GM21526 (cell line): ENCODE measurements around the gene URAD.

Experiments used
- ATAC-seq: cut with Tn5 transposase; IDR thresholded peaks from one replicate; pipeline ENCODE4 v1.9.1; 2021; ENCODE audit warnings: moderate library complexity; ENCODE audit not compliant: unreplicated experiment, low FRiP score

Gene URAD

DNA sequence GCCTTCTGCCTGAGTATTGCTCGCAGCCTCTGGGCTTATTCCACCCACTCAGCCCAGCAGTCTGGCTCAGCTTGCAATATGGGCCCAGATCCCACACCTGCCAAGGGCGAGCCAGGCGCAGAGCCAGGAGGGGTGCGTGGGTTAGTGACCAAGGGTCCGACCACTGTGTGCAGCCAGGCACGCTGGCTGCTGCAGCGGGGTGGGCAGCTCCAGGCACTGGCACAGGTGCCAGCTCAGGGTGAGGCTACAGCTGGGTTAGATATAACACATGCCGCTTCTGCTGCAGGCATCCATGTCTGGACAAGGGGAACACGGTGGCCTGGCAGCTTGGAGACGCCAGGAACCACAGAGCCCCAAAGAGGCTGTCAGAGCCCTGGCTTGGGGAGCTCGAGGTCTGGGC is 12.6 kb upstream of the URAD start:
- ATAC-seq, result no peak

DNA sequence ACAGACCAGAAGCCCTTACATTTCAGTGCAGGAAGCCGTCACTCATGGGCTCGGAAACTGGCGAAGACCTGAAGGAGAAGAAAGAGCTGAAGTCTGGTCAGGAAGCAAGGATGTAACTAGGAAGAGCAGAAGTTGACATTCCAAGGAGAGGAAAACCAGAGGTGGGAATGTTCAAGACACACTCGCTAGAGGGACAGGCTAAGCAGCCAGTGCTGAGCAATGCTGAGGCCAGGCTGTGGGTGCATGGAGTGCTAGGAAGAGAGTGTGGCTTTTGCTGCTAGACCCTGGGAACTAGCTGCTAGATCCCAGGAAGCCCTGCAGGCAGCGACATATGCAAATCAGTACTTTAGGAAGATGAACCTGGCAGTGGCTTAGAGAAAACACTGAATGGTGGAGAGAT is 12.1 kb upstream of the URAD start:
- no peak for ATAC-seq

DNA sequence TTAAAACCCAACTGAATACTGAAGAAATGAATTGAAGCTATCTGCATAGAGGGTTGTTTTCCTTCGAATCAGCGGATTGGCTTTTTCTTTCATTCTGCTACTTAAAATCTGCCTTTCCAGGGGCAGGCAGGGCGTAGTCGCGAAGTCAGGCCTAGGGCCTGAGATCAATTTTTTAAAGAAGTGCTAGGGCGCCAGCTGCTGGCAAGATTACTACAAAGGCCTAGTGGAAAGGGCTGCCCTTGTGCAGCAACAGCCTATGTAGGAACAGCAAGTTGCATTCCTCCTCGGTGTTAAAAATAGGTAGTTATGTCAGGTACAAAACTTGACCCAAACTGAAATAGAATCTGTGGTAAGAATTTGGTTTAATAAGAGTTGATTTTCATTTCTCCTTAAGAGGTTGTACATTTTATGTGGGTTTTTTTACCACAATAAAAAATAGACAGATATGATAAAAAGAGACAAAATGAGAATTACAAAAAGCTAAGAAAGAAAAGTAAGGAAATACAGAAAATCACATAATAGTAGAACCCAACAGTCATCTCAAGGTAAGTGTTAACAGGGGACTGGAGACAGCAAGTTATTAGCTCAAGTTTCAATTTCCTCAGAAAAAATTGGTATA is 9.5 kb upstream of the URAD start:
- ATAC-seq, result no peak

DNA sequence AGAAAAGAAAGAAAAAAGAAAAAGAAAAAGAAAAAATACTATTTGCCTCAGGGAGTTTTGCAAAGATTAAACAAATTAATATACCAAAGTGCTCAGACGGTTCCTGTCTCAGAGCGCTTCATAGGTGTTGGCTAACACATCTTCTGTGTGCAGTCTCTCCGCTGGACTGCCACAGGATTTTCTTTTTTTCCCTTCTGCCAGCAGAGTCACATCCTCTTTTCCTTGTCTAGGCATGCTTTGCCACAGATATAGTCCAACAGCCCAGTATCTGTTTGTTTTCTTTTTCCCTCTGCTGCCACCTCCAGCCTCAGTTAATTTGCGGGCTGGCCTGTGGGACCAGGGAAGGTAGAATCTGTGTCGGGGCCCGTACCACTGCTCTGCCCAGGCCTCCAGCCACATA is 3.4 kb upstream of the URAD start:
- no peak for ATAC-seq

DNA sequence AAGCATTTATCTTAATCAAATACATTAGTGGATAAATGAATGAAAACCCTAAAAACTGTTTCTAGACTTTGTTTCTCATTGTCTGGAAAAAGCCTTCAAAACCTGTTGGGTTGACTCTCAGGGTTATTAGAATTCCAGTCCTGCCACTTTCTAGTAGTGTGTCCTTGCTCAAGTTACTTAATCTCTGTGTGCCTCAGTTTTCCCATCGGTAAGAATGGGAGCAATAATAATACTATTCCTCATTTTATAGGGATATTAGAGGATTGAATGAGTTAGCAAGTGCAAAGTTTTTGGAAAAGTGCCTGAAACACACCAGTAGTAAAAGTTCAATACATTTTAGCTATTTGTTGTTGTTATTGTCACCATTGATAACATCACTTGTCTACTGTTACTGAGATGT is 2.9 kb downstream of the URAD start:
- ATAC-seq, result no peak

DNA sequence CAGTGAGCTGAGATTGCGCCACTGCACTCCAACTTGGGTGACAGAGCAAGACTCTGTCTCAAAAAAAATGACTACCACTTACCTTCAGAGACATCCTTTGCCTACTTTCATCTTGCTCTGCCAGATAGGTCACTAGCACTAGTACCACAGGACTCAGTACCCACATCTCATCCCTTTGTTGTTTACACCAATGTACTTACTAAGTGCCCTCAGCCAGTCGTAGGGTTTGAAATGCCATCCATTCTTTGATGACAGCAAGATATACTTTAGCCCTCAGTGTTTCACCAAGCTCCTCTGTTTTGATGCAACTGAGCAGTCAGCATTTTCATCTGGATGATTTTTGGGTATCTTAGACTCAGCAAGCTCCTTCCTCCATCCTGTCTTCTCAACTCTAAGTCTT is 6.1 kb downstream of the URAD start:
- ATAC-seq, result no peak

DNA sequence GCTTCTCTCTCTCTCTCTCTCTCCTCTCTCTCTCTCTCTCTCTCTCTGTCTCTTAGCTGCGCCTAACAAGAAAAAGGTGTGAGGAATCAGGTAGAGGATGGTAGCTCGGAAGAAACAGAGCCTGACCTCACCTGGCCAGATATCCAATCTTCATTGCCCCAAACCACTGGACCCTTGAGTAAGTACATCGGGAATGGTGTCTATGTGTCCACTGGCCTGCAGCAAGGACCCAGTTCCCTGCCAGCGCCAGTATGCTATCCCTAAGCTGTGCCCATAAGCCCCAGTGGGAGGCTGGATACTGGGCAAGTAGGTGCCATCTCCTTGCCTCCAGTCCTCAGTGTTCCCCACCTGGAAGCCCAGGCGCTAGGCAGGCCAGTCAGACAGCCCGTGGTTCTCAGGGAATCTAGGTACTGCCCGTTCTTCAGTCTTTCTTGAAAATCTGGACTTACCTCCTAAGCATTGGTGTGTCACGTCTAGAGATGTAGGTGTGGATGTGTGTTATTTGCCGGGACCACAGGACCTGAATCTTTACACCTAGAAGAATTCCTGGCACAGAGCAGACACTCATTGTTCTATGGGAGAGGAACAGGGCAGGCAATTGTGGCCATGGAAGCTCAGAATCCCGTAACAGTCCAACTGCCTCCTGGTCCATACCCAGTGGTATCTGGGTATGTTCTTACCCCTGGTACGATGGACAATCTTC is 7.3 kb downstream of the URAD start:
- no peak for ATAC-seq

DNA sequence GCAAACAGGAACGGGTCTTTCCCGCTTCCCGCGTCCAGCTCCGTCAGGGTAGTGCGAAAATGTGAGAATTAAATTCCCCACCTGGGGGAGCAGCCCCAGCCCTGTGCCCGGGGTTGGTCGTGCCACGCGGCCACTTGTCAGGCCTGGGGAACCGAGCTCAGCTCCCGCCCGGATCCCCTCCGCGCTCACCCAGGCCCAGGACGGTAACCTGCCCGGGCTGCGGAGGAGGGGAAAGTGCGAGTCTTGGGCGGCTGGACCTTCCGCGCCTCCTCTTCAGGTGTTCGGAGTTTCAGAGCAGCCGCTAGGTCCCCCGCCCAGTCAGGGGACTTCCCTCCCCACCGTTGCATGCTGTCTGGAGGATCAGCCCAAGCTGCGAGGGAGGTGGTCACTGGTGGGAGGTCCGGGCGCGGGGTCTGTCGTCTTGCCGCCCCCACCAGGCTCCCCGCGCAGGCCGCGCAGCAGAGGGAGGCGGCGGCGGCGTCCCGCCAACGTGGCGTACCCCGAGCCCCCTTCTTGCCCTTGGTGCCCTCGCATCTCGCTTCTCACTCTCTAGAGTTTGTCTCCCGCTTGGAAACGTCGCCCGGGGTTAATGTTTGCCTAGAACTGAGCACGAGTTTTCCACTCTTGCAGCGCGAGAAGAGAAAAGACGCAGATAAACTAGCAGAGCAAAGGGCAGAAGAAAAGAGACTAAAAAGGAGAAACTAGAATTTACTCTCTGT is 8.1 kb downstream of the URAD start:
- ATAC-seq, result no peak

DNA sequence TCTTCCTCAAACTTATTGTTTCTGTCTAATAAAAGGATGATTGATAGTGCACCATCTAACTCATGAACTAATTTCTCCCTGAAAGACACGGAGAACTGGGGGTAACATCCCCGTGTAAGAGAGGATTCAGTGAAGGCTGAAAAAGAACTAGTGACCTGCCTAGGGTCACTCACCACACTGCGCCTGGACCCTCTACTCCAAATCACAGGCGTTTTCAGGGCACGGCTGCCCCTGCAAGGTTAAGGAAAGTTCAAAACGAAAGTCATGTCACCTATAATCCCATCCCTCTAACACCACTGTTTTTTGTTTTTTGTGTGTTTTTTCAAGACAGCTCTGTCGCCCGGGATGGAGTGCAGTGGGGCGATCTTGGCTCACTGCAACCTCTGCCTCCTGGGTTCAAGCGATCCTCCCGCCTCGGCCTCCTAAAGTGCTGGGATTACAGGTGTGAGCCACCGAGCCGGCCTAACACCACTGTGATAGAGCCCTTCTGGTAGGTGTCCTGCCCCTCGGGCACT is 8.7 kb downstream of the URAD start:
- no peak for ATAC-seq

DNA sequence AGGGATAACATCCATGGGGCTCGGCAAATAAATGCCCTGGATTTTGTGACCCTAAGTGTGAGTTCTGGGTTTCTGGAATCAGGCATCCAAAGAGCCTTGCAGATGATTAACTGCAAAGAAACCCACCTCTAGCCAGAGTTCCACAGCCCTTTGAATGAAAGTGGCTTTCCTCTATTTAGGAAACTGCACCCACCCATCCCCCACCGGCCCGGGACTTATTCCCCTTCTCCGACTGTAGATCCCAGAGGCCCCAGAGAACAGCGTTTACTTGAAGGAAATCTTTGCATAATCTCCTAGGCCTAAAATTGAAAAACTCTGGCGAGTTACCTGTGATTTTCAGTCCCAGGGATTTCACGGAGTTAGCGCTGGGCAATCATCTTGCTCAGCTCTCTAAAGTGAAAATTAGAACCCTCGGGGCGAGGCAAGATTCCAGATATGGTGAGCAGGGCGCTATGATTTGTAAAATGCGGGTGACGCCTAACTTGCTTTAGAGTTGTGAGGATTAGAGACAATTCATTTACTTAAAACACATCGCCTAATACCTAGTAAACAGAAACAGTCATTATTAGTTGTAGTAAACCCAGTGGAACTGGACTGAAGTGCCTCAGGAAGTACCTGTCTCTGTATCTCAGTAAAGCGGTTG is 9.4 kb downstream of the URAD start:
- ATAC-seq, result no peak

DNA sequence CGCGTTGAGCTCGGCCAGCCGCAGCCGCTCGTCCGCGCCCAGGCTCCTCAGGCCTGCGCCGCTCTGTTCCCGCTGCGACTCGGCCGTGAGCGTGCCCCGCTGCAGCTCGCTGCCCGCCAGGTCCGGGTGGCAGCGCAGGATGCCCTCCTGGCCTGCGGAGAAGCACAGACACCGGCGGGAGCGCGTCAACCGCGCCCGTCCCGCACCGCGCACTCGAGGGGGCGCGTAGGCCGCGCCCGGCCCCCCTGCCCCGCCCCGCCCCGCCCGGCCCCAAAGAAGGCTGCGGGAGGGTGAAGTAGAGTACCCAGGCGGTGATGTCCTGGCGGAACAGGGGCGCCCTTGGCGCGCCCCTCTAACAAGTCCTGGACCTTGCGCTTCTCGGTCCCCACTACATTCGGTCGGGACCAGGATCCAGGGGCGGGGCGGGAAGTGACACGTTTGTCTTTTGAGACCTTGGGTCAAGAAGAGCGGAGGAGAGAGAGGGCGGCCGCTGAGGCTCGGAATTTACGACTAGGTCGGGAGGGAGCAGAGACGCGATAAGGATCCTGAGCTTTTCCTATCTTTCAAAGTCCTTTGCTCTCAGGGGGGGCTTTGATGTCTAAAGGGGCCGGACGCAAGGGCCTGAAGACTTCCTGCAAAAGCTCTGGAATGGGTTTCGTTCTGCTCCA is 10.1 kb downstream of the URAD start:
- no peak for ATAC-seq

DNA sequence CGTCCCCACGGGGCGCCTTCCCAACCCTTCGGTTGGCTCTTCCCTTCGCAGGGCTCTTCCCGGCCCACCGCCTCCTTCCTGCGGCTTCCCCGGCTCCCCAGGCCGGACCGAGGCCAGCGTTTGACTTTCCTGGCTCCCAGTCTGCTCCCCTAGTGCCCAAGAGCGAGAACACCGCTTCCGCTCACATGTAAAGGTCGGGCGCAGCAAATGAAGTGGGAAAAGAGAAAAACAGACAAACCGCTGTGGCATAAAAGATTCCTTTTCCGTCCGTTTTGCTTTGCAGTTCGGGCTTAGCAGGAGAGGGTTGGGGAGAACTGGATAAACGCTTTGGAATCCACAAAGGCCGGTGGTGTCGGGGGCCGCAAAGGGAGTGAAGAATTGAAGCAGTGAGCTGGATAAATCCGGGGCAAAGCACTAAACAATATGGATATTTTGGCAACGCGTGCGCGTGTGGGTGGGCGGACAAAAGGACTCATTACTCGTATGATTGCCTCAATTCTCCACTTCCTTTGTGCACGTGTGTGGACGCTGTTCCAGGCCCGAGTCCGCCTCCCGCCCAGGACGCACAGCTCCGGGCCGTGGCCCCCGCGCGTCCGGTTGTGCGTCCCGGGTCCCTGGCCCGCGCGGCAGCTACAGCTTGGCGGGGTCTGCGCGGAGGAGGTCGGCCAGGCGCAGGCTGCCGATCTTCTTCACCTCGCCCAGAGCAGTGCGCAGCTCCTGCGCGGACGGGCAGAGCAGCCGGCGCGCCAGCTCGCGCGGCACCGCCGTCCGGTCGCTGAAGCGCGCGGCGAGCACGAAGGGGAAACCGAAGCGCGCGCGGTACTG is 10.8 kb downstream of the URAD start:
- no peak for ATAC-seq

DNA sequence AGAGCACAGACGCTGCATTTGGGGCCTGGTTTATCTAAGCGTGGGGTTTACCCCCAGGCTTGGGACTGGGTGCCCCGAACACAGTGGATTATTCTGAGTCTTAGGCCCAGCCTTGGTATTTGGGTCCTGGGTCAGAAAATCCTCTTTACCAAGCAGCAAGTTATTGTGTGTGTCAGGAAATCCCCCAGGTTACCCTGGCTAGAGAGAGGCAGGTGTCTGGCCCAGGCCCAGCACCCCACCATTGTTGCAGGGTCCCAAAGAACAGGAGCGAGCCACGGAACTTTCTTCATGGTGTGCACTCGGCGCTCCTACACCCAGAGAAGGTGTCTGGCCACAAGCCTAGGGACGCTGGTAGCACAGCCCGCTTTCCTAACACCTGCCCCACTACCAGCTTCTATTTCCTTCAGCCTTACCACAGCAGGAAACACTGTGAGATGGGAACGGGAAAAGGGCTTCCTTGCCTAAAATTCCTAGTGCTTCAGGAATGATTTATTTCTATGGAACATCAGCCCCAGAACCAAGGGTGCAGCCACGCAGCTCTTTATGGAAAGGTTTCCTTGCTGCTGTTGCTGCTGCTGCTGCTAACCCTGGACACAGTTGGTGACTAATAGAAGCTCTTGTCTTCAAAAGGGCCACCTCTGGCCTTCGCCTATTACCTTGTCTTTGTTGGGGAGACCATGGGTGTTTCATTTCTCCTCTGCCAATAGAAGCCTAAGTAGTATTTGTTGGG is 12.0 kb downstream of the URAD start:
- no peak for ATAC-seq

DNA sequence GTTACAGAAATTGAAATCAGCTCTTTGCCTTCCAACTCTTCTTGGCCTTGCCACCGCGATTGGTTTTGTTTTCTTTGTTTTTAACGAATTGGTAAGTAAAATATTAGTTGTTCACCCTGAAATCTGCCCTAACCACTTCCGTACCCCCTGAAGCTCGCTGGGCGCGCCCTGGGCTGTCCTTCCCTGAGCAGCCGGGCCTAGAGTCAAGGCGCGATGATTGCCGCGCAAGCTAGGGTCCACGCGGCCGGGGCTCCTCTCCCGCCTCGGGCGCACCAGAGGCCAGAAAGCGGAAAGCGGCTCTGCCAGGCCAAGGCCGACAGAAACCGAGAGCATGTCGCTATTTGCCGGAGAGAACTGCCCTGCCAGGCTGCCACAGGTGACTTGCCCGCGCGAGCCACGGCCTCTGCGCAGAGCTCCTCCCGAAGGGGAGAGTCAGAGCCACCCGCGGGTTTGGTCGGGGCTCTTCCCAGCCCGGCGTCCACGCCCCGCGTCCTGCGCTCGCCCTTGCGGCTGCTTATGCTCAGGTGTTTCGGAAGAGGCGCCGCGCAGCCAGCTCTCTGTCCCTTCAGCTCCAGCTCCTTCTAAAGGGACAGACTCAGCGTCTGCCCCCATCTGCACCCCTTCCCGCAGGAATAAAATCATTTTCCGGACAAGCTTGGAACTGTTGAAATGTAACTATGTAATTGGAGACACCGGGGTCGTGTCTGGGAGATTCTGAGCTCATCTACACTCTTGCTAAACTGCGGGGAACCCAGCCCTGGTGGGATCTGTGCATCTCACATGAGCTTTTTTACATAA is 12.7 kb downstream of the URAD start:
- ATAC-seq, result no peak

DNA sequence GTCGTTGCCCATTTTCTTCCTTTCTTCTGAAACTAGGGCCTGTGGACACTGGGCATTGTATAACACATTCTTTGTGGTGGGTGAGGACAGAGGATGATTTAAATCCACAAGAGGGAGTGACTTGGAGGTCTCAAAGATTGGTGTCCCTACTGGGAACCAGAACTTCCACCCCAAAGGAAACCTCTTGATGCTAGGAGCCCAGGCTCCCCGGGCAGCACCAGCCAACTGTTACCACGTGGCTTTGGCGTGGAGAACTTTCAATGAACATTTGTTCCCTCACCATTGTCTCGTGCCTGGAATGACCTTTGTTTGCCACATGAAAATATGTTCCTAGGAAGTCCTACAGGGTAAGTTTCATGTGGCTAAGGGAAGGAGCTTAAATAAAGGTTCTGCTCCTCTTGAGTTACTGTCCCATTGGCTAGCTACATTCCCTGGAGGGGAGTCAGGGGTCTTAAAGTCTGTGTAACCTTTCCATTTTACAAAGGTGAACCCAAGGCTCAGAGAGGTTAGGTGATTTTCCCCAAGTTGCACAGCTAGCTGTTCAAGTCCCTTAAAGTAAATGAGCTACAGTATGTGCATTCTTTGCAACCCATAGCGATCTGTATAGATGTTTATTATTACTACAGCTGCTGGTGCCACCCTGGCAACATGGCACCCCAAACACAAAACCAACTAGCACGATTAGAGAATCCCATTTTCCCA is 14.4 kb downstream of the URAD start:
- no peak for ATAC-seq

DNA sequence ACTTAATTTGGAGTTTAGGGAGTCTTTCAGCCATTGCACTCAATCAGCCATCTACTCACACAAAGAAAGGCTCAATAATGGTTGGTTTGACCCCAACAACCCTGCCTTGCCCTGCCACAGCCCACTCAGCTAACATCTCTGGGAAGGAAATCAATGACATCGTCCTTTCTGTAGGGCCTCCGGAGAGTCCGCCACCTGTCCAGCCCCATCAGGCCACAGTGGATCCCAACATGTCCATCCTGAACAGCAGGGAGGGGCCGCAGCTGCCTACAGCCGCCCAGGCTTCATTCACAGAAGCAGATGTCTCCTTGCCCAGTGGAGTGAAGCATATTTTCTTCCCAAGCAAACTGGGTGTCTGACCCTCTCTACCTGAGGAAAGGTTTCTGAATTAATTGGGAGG is 15.2 kb downstream of the URAD start:
- ATAC-seq, result no peak

DNA sequence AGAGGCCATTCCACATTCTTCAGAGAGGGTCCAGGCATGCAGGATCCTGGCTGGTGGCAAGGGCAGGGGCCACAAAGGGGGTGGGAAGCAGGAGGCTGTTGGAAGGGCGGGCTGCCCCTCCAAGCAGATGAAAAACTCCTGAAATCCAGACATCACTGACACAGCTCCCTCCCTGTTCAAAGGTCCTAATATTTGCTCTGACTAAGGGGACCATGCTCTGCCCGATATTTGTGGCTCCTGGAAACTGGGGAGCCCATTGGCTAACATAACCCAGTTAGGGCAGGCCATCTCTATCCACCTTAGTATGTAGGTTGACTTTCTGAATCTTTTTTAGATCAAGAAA is 16.0 kb downstream of the URAD start:
- no peak for ATAC-seq
